ENCODE measurements around the gene FBXO22. TPM values are rescaled to one million over a fixed set of nuclear protein-coding genes. Genes with fewer than 3 reads are reported as not detected.

Gene FBXO22
- polyA plus RNA-seq, 1 of the 3 experiments (the other 2 are of a cell fraction): 34.8 TPM

- Histone ChIP-seq H2AFZ (ENCODE audit: low read depth) (no peak overlapping the region), H3K36me3 (replicated peaks in 1 of 2; ENCODE audit: control insufficient read depth in 1 of 2, insufficient read depth in 2 of 2, low read length in 1 of 2) (peaks cover 56 to 76% of the 10 kb centered on the region in 2 experiments), H3K27me3 (ENCODE audit: insufficient read depth) (no peaks in the 10 kb centered on the region), H3K4me2 (no peak overlapping the region), H3K9me2 (no peaks in the 10 kb centered on the region), H3K4me3 (ENCODE audit: low read depth in 2 of 2, low read length in 1 of 2) (no peak overlapping the region), H3K9me3 (no peaks in the 10 kb centered on the region), H3K27ac (ENCODE audit: low read depth in 2 of 2, low read length in 1 of 2) (no peak overlapping the region), H3K9ac (no peak overlapping the region), H4K20me1 (ENCODE audit: insufficient read depth) (peaks cover 35% of the 10 kb centered on the region), H3K79me2 (ENCODE audit: insufficient read depth) (peaks cover 31% of the 10 kb centered on the region; the same call in 1 of the 2 replicates), H3F3A (replicated peaks; ENCODE audit: insufficient read depth) (peaks cover 4% of the 10 kb centered on the region), H3K4me1 (ENCODE audit: control insufficient read depth in 1 of 2, insufficient read depth in 2 of 2, low read depth in 1 of 2, low read length in 1 of 2) (peaks cover 0 to 2% of the 10 kb centered on the region in 2 experiments; a peak in 2 of 4 replicates)
- ChIA-PET CTCF (interaction anchor here (1.2 to 2.6 kb wide), 9 partner anchors 10 to 235 kb away, joined by 3 to 20 read pairs (median 4); no protein-coding TSS in a partner anchor), POLR2A (no interaction called here)
- WGBS (ENCODE audit: low lambda C conversion rate): 80% methylated on average over 5 of the region's 5 CpGs
- no peak for DNase-seq
- TF ChIP-seq TCF12 (IDR thresholded peaks at IDR 0.05) (no peak), RXRA (IDR thresholded peaks at IDR 0.05; ENCODE audit: borderline replicate concordance, low read depth) (no peak), ELF1 (IDR thresholded peaks at IDR 0.05) (no peak), CTCF (IDR thresholded peaks at IDR 0.05) (no peak), RAD21 (IDR thresholded peaks at IDR 0.05; ENCODE audit: low read length) (no peak), PBX3 (IDR thresholded peaks at IDR 0.05) (no peak), FOSL2 (IDR thresholded peaks at IDR 0.05; ENCODE audit: borderline replicate concordance, low read depth) (no peak), TAF1 (IDR thresholded peaks at IDR 0.05; ENCODE audit: borderline replicate concordance, low read depth, low read length) (no peak), FOXJ3 (CRISPR knock-in tag; IDR thresholded peaks at IDR 0.05) (no peak), SMC3 (IDR thresholded peaks at IDR 0.05; ENCODE audit: low read depth, low read length) (no peak), MEF2A (IDR thresholded peaks at IDR 0.05; ENCODE audit: borderline replicate concordance, low read depth) (no peak), USF2 (IDR thresholded peaks at IDR 0.05; ENCODE audit: borderline replicate concordance, low read depth, low read length) (no peak), IRF3 (IDR thresholded peaks at IDR 0.05; ENCODE audit: low read depth, low read length) (no peak), MXI1 (IDR thresholded peaks at IDR 0.05; ENCODE audit: low read depth, low read length) (no peak), SIN3A (IDR thresholded peaks at IDR 0.05; ENCODE audit: borderline replicate concordance, low read depth, low read length) (no peak), POLR2AphosphoS5 (IDR thresholded peaks at IDR 0.05; ENCODE audit: low read depth, low read length) (no peak), FOXM1 (IDR thresholded peaks at IDR 0.05; ENCODE audit: low read depth) (no peak), MAX (IDR thresholded peaks at IDR 0.05; ENCODE audit: low read depth) (no peak), ZBTB33 (IDR thresholded peaks at IDR 0.05; ENCODE audit: borderline replicate concordance, low read depth) (no peak), YY1 (IDR thresholded peaks at IDR 0.05; ENCODE audit: low read depth) (no peak)
These were observed 26.3 kb downstream of the FBXO22 start for GRCh38 chr15:75929799-75930565.

All from SK-N-SH (cell line).